GM18907 (cell line): ENCODE measurements around the gene LENG8.

ENCODE experiments used
- ATAC-seq: cut with Tn5 transposase; IDR thresholded peaks from one replicate; pipeline ENCODE4 v1.9.1; 2021; ENCODE audit warnings: mild to moderate bottlenecking, moderate library complexity; ENCODE audit not compliant: unreplicated experiment

Gene LENG8

DNA sequence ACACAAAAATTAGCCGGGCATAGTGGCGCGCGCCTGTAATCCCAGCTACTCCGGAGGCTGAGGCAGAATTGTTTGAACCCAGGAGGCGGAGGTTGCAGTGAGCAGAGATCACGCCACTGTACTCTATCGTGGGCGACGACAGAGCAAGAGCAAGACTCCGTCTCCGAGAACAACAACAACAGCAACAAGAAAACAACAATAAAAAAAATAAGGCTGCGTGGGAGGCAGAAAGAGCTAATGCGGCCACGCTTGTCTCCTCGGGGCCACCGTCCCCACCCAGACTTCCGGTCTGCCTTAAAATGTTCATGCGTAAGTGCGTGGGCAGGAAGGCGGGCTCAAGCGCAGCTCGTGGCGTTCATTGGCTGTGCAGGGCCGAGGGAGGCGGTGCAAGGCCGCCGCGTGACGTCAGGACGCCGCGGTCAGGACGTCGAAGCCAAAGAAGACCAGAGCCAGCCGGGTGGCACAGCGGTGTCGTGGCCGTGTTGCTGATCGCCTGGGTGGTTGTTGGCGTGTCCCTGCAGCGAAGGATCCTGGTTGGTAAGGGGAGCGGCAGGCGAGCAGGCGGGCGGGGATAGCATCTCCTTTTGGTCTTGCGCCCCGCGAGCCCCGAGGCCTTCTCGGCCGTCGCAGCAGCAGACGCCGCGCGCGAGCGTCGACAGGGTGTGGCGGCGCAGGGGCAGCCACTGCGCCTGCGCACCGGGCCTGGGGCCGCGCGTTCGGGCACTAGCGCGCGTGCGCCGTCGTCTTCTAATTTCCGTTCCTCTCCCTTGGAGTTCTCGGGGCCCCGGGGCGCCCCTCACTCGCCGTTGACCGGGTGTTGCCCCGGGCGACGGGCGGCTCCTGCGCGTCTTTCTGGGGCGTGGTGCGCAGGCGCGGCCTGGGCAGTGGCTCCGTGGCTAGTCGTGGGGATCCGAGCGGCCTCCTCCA is at the start of gene LENG8:
Gene LENG8 (plus strand): TSS at position 426 of the 927 bp plus-strand sequence. CDS start 2,146 bp downstream, outside the sequence.
- ATAC-seq = peak; percentile 87

DNA sequence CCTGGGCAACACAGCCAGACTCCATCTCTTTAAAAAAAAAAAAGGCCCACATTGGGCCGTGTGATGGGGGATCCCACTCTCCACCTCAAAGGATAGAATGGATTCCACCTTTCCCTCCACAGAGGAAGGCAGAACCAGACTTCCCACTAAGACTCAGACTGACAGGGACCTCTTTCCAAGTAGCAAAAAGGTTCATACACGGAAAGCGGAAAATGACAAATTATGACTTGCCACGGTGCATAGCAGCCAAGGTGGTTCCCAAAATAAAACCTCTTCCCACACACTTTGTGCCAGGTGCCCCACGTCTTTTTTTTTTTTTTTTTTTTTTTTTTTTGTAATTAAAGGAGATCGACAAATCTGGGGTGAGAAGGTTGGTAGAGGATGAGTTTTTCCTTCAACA is 48.1 kb upstream of the LENG8 start:
- ATAC-seq = no peak

DNA sequence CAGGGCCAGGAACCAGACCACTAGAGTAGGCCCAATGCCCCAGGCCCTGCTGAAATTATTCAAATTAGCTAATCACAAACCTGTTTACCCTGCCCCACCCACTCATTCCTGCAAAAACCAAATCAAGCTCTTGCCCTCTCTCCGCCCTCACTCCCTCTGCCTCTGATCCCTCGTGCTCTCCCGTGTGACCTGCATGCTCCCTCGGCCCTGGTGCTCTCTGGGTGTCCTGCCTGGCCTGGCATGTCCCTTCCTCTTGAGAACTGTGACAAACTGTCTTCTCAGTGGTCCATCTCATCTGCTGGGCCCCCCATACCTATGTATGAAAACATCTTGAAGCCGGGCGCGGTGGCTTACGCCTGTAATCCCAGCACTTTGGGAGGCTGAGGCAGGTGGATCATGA is 45.9 kb upstream of the LENG8 start:
- ATAC-seq = no peak

DNA sequence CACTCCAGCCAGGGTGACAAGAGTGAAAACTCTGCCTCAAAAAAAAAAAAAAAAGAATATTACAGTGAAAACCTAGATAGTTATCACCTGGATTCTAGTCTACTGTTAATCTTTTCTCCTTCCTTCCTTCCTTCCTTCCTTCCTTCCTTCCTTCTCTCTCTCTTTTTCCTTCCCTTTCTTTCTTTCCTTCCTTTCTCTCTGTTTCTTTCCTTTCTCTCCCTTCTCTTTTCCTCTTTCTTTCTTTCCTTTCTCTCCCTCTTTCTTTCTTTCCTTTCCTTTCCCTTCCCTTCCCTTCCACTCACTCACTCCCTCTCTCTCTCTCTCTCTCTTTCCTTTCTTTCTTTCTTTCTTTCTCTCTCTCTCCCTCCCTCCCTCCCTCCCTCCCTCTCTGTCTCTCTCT is 43.4 kb upstream of the LENG8 start:
- ATAC-seq = no peak

DNA sequence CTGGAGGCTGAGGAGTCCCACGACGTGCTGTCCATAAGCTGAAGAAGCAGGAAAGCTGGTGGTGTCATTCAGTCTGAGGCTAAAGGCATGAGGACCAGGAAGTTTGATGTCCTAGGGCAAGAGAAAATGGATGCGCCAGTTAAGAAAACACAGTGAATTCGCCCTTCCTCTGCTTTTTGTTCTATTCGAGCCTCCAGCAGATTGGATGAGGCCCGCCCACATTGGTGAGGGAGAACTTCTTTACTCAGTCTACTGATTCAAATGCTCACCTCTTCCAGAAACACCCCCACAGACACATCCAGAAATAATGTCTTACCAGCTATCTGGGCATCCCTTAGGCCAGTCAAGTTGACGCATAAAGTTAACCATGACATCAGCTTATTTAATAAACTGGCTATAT is 41.2 kb upstream of the LENG8 start:
- ATAC-seq = no peak

DNA sequence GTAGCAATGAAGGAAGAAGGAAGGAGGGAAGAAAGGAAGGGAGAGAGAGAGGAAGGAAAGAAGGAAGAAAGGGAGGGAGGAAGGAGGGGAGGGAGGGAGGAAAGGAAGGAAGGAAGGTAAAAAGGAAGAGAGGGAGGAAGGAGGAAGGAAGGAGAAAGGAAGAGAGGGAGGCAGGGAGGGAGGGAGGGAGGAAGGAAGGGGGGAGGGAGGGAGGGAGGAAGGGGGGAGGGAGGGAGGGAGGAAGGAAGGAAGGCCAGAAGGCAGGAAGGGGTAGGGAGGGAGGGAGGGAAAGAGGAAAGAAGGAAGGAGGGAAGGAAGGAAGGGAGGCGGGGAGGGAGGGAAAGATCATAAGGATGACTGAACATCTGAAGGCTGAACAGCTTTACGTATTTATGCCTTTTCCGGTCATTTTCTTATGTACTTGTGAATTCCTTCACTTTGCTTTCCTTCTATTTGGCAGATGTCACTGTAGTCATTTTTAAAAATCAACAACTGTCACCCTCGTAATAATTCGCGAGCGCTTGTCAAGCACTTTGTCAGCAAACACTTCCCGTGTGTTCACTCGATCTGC is 40.5 kb upstream of the LENG8 start:
- no peak for ATAC-seq

DNA sequence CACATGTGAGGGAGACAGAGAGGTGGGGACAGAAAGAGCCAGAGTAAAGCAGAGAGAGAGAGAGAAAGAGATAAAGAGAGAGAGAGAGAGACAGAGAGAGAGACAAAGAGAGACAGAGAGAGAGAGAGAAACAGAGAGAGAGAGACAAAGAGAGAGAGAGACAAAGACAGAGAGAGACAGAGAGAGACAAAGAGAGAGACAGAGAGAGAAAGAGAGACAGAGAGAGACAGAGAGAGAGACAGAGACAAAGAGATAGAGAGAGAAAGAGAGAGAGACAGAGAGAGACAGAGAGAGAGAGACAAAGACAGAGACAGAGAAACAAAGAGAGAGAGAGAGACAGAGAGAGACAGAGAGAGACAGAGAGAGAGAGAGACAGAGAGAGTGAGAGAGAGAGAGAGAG is 38.0 kb upstream of the LENG8 start:
- ATAC-seq = no peak

DNA sequence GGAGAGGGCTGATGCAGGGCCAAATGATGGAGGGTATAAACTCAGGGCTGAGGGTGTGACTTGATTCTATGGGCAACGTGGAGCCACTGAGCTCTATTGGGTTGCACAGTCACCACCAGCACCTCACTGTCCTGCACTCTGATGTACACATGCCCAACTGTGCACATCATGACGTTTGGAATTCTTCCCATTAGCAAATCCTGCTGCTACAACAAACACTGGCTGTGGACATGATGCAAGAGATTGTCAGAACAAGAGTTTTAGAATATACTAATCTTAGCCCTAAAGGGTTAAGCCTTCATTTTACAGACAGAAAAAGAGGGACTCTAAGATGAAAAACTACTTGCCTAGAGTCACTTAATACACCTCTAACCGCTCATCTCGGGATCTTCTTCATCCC is 36.1 kb upstream of the LENG8 start:
- ATAC-seq = no peak

DNA sequence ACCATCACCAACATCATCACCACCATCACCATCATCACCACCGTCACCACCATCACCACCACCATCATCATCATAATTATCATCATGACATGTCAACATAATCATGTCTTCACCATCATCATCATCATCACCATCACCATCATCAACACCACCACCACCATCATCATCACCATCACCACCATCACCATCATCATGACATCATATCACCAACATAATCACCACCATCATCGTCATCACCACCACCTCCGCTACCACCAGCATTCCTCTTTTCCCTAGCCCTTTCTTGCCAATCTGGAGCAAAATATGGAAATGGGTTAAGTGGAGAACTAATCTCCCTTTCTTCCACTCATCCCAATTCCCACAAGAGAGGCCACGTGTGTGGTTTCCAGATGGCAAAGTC is 34.8 kb upstream of the LENG8 start:
- ATAC-seq = no peak

DNA sequence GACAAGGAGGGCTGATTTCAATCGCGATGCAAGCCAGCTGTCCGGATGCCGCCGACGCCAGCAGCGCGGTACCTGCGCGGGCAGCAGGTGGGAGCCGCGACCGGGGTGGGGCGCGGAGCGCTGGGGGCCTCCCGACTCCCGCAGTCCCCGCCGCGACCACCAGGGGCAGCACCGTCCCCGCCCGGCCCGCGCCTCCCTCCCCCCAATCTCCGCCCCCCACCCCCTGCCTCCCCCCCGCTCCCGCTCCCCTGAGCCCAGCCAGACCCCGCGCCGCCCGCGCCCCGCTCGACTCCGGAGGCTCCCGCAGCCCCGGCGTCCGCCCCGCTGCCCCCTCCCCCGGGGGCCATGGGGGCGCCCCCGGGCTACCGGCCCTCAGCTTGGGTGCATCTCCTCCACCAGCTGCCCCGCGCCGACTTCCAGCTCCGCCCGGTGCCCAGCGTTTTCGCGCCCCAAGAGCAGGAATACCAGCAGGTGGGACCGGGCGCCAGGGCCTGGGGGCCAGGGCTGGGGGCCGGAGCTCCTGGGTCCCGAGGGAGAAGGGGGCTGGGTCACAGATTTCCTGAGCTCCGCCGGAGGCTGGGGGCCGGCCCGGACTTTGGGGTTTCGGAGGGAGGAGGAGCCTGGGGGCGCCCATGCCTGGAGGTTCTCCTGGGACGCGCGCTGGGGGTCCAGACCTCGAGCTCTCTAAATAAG is 33.6 kb upstream of the LENG8 start, which contains the start of gene TTYH1:
Gene TTYH1 (plus strand): TSS at position 257 of the 693 bp plus-strand sequence. CDS start 89 bp downstream, at position 346.
- no peak for ATAC-seq

DNA sequence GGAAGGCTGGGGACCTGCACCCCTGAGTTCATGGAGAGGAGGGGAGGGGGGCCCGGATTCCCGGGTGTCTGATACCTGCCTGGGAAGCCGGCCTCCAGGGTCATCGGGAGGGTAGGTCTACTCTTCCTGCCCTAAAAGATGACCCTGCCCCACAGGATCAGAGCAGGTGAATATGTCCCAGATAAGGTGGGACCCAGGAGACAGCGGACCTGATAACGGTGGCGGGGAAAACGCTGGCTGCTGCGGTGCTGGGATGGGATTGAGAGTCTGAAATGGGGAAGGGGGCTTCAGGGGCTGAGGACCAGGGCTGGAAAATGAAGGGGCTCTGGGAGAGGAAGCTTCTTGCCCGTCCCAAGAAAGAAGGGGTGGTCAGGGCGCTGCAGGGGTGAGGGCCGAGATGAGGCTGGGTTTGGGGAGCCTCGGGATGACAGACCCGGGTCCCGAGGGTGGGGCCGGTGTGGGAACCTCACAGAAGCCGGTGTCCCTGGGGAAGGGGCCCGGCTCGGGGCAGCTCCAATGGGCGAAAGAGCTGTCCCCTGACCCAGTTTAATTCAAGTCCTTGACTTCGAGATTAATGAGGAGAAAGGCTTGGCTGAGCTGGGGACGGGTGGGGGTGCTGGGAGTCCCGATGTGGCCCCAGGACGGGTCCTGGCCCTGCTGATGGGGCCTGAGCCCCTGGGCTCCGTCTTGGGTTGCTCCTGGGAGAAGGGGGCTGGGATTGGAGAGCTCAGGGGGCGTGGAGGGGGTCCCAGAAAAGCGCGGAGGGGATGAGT is 32.9 kb upstream of the LENG8 start:
- ATAC-seq = no peak

DNA sequence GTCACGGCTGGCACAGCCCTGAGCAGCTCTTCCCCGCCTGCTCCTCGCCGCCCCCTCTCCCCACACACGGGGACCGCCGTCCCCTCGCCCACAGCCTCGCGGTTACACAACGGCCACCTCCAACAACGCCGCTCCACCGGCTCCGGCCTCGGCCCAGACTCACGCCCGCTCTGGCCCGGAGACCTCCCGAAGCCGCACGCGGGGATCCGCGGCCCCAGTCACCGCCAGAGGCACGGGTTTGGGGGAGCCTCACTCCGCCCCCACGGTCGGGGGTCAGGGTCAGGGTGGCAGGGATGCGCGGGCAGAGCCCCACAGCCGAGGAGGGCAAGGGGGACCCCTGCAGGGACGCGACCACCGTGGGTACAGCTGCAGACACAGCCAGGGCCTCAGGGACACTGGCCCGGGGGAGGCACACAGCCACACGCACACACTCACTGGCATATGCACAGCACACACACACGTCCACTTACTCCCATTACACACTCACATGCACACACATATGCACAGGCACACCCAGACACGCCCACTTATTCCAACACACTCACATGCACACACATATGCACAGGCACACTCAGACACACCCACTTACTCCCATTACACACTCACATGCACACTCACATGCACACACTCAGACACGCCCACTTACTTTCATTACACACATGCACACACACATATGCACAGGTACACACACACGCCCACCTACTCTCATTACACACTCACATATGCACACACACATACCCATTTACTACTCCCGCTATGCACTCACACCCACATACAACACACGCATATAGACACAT is 32.1 kb upstream of the LENG8 start:
- ATAC-seq = no peak

DNA sequence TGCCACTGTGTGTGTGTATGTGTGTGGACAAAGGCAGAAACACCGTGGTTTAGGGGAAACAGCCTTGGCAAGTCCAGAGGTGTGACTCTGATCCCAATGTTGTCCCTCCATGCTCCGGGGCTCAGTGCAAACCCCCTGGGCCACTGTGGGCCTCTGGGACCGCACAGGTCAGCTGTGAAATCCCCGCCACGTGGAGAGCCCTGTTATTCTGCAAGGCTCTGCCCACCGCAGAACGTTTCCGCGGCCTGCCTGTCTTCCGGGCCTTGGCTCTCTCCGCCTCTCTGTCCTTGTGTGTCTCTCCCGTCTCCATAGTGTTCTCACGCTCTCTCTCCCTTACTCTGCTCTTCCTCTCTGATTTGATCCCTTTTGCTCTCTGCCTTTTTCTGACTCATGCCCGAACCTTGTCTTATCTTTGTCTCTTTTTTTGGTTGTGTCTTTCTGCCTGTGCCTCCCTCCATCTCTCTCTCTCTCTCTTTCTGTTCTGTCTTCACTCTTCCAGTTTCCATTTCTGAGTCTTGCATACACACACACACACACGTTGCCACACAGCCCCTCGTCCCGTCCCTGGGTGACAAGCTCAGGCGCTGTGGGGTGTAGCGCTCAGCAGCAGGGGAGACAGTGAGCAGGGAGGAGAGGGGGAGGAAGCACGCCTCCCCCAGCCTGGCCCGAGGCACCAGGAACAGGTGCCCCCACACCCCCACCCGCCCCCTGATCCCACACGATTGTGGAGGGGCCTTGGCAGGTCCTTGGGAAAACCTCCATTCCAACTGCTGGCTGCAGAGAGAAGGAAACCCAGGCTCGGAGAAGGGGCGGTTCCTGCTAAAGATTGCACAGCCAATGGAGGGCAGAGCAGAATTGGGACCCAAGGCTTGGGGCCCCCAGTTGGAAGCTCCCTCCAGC is 30.7 kb upstream of the LENG8 start:
- no peak for ATAC-seq

DNA sequence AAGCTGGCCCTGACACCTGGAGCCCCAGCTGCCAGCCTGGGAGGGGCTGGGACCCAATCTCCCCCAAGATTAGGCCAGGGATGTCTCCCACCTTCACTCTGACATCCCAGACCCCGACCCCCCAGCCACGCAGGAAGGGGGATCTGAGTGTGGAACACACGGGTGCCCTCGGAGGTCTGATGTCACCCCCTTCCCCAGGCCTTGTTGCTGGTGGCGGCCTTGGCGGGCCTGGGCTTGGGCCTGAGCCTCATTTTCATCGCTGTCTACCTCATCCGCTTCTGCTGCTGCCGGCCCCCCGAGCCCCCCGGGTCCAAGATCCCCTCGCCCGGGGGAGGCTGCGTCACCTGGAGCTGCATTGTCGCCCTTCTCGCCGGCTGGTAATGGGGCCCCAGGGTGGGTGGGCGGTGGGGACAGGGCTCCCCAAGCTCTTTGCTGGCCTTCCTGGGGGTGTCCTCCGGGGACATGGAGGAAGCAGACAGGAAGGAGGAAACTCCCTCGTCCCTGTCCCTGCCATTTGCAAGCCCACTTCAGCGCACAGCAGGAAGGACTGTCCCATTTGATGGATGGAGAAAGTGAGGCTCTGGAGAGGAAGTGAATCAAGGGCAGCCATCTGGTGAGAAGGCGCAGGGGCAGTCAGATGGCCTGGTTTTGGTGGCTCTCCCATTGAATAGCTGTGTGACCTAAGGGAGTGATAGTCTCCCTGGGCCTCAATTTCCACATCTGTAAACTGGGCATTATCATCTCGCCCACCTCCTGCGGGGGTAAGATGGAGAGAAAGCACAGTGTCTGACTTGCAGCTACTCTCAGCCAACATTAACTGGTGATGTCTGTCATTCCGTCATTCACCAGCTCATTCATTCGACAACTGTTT is 29.8 kb upstream of the LENG8 start:
- no peak for ATAC-seq

DNA sequence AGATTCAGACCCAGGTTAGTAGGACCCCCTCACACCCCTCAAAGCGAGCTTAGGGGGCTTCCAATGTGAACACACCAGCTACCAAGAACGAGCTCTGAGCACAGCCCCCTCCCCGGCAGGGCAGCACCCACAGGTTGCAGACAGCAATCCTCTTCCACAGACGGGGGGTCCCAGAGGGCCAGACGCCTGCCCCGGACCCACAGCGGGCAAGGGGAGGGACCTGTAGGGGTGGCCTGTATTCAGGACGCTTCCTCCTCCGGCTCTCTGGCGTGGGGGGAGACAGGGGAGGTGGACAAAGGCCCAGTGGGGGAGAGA is 29.0 kb upstream of the LENG8 start:
- no peak for ATAC-seq

DNA sequence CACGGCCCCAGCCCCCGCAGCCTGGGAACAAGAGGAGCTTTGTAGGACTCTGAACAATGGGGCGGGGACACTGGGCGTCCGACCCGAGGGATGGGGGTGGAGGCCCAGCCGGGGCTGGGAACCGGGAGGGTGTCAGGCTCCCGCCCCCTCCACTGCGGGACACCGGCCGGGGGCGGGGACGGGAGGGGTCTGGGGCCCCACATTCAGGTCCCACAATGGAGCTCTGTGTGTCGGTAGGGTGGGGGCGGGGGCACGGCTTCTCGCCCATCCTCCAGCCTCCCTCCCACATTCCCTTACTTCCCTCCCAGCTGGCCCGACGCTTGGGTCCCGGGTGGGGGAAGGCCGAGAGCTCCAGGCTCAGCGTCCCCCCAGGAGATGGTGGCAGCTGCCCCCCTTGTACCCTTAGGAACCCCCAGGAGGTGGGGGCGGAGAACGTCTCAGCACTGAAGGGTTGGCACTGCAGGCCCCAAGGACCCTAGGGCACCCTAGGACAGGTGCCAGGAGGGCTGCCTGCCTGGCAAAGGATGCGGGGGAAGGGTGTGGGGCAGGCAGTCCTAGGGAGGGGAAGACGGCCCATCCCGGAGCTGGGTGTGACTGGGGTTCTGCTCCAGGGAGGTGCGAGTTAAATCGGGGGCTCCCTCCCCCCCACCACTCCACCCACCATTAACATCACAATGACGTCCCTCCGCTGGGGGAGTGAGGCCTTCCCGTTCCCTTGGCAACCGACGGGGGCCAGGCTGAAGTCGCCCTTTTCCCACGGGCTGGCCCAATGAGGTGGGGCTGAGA is 28.4 kb upstream of the LENG8 start:
- ATAC-seq = no peak

DNA sequence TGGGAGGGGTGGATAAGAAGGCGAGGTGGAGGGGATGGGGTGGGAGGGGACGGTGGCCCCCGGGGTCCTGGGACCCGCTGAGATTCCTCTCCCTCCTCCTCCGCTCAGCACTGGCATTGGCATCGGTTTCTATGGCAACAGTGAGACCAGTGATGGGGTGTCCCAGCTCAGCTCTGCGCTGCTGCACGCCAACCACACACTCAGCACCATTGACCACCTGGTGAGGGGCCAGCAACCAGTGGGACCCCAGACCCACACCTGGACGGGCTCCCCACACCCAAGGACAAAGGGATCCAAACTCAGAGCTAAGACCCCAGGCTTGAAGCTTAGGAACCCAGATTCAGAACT is 27.9 kb upstream of the LENG8 start:
- no peak for ATAC-seq

DNA sequence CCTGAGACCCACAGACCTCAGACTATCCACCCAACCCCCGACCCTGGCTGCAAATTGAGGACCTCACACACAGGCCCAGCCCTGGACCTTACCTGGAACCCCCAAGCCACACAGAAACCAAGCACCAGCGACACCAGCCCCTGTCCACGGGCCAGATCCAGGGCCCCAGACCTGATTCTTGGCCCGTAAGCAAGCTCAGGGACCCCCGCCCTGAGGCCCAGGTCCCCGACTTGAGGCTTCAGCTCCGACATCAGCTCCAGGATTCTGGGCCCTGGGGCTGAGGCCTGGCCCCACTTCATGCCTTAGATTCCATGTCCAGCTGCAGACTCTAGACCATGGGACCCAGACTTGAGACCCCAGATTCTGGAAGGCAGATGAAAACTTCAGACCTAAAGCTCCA is 27.5 kb upstream of the LENG8 start:
- ATAC-seq = no peak
